Measurements from ENCODE around the gene STXBP6.

GRCh38 chr14:24979725-24980239 is 70.2 kb downstream of the STXBP6 start:
- TF ChIP-seq POLR2AphosphoS5 (IDR thresholded peaks at IDR 0.05; ENCODE audit: borderline replicate concordance, low read depth, low read length) (no peak), EZH2 (IDR thresholded peaks at IDR 0.05) (no peak)
